Esophagus squamous epithelium (tissue), 4 donors: ENCODE data around the gene REPIN1.

Experiments
- POLR2A ChIP-seq, 4 donors: fragments of 450-650 bp; IDR thresholded peaks; one replicate each; pipeline ENCODE4 v1.6.1; 2017; ENCODE audit warnings: antibody characterized with exemption in 4 of 4, mild to moderate bottlenecking in 4 of 4, moderate library complexity in 3 of 4
- TF ChIP-seq, protein P1 (sequence below), 6 experiments: fragments of 450-650 bp in 4 of 6; fragments of 200-600 bp in 2 of 6; sonication (generic) in 2 of 6; IDR thresholded peaks; one replicate each; pipeline ENCODE4 v1.5.1; 2016 to 2019; ENCODE audit warnings: antibody characterized with exemption in 6 of 6, mild to moderate bottlenecking in 4 of 6, moderate library complexity in 4 of 6

GRCh38 chr7:150334108-150334507 lies 34.5 kb upstream of the REPIN1 start:
- TF ChIP-seq, protein P1, sequence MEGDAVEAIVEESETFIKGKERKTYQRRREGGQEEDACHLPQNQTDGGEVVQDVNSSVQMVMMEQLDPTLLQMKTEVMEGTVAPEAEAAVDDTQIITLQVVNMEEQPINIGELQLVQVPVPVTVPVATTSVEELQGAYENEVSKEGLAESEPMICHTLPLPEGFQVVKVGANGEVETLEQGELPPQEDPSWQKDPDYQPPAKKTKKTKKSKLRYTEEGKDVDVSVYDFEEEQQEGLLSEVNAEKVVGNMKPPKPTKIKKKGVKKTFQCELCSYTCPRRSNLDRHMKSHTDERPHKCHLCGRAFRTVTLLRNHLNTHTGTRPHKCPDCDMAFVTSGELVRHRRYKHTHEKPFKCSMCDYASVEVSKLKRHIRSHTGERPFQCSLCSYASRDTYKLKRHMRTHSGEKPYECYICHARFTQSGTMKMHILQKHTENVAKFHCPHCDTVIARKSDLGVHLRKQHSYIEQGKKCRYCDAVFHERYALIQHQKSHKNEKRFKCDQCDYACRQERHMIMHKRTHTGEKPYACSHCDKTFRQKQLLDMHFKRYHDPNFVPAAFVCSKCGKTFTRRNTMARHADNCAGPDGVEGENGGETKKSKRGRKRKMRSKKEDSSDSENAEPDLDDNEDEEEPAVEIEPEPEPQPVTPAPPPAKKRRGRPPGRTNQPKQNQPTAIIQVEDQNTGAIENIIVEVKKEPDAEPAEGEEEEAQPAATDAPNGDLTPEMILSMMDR (IDR thresholded peaks at IDR 0.05), result no peak
- no peak for TF ChIP-seq POLR2A (IDR thresholded peaks at IDR 0.05)
